ENCODE measurements around the gene MYL6. TPM values are rescaled to one million over a fixed set of nuclear protein-coding genes. Genes with fewer than 3 reads are reported as not detected.
A peak's percentile ranks its signal among the peaks of the same experiment; 100 is the strongest.

MYL6 gene
- total RNA-seq, 1 experiment from 2014 or later: 932 TPM

DNA sequence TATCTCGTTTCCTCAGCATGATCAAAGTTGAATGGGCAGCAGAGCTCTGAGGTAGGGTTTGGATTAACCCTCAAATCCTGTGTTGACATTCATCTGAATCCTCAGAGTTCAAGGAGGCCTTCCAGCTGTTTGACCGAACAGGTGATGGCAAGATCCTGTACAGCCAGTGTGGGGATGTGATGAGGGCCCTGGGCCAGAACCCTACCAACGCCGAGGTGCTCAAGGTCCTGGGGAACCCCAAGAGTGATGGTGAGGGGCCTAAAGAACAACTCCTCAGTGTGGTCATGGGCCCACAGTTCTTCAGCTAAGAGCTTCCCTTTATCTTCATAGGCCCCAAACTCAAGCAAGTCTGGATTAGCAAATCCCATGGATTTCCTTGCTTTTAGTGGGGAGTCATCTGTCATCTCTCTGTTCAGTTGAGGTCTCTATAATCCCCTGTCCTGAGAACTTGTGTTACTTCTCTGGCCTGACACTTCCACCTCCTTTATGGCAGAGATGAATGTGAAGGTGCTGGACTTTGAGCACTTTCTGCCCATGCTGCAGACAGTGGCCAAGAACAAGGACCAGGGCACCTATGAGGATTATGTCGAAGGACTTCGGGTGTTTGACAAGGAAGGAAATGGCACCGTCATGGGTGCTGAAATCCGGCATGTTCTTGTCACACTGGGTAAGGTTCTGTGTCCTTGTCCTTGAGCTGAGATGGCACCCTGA is 1.5 kb downstream of the MYL6 start:
- peaks cover 62% of the 10 kb centered on the region for H3K36me3 Mint-ChIP-seq
- POLR2A ChIA-PET: interaction anchor here (1.0 to 7.2 kb wide), 8 partner anchors 17 to 201 kb away, joined by 3 to 104 read pairs (median 11); partner anchors contain the start of genes ESYT1, PA2G4, RNF41 and SMARCC2

DNA sequence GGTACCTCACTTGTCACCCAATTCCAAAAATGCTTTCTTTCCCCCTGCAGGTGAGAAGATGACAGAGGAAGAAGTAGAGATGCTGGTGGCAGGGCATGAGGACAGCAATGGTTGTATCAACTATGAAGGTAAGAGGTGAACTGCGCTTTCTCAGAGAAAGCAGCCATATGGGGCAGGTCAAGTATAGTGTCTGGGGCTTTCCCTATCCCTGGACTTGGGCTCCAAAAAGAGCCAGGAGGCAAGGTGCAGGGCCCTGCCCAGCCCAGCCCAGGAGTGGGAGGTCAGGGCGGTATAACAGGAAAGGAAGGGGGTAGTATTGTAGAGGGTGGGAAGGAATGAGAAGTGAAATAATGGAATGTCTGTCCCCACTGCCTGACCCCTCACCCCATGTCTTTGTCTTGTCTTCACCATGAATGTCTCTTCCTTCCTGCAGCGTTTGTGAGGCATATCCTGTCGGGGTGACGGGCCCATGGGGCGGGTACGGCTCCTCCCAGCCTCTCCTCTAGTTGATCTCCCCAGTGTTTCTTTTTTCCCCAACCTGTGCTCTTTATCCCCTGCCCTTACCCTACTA is 2.1 kb downstream of the MYL6 start:
- no peak for DNase-seq (ENCODE audit: low spot score)
- Mint-ChIP-seq H3K9me3 (no peaks in the 10 kb centered on the region), H3K27me3 (ENCODE audit: low read depth) (no peaks in the 10 kb centered on the region), H3K36me3 (peaks cover 63% of the 10 kb centered on the region), H3K4me1 (peaks cover 49% of the 10 kb centered on the region), H3K4me3 (peak overlapping the region; percentile 96), H3K27ac (peak overlapping the region; percentile 92)
- ChIA-PET POLR2A (interaction anchor here (1.0 to 7.2 kb wide), 7 partner anchors 9 to 79 kb away, joined by 3 to 104 read pairs (median 25); partner anchors contain the start of genes ESYT1, MYL6B, RNF41 and SMARCC2), CTCF (interaction anchor here (1.2 to 3.4 kb wide), 6 partner anchors 9 to 47 kb away, joined by 3 to 20 read pairs (median 6); partner anchors contain the start of genes MYL6B, SMARCC2 and ZC3H10)
- peak; percentile 0; the same call in 1 of the 2 replicates for ATAC-seq
- TF ChIP-seq, protein P1, sequence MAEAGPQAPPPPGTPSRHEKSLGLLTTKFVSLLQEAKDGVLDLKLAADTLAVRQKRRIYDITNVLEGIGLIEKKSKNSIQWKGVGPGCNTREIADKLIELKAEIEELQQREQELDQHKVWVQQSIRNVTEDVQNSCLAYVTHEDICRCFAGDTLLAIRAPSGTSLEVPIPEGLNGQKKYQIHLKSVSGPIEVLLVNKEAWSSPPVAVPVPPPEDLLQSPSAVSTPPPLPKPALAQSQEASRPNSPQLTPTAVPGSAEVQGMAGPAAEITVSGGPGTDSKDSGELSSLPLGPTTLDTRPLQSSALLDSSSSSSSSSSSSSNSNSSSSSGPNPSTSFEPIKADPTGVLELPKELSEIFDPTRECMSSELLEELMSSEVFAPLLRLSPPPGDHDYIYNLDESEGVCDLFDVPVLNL (CRISPR knock-in tag; IDR thresholded peaks at IDR 0.05; ENCODE audit: borderline replicate concordance, low read depth): no peak
- TF ChIP-seq ZMAT4 (CRISPR knock-in tag; IDR thresholded peaks at IDR 0.05): no peak
- TF ChIP-seq NFE2L1 (CRISPR knock-in tag; IDR thresholded peaks at IDR 0.05): 0 out of 2 replicates have a peak, but pooled peaks have one; percentile 42
- no peak for TF ChIP-seq EMX1 (CRISPR knock-in tag; IDR thresholded peaks at IDR 0.05)
- no peak for TF ChIP-seq ZNF138 (CRISPR knock-in tag; conservative IDR thresholded peaks at IDR 0.05)
- TF ChIP-seq CDX4 (CRISPR knock-in tag; IDR thresholded peaks at IDR 0.05; ENCODE audit: borderline replicate concordance): no peak
- TF ChIP-seq FOXP4 (CRISPR knock-in tag; IDR thresholded peaks at IDR 0.05): no peak
- TF ChIP-seq SMAD3 (CRISPR knock-in tag; IDR thresholded peaks at IDR 0.05; ENCODE audit: borderline replicate concordance): 0 out of 2 replicates have a peak, but pooled peaks have one; percentile 15
- TF ChIP-seq ATF3 (CRISPR knock-in tag; conservative IDR thresholded peaks at IDR 0.05): no peak
- no peak for TF ChIP-seq MYBL2 (CRISPR knock-in tag; IDR thresholded peaks at IDR 0.05)
- TF ChIP-seq ZNF416 (CRISPR knock-in tag; IDR thresholded peaks at IDR 0.05): no peak
- TF ChIP-seq USF1 (CRISPR knock-in tag; IDR thresholded peaks at IDR 0.05): 0 out of 2 replicates have a peak, but pooled peaks have one; percentile 11
- TF ChIP-seq NR3C1 (CRISPR knock-in tag; conservative IDR thresholded peaks at IDR 0.05; ENCODE audit: low read depth): no peak

More for the DNA sequence above, 1.5 kb downstream of the MYL6 start:
- Mint-ChIP-seq H3K9me3 (no peaks in the 10 kb centered on the region), H3K27me3 (ENCODE audit: low read depth) (no peaks in the 10 kb centered on the region), H3K27ac (peak overlapping the region; percentile 93), H3K4me3 (peak overlapping the region; percentile 96), H3K4me1 (peaks cover 49% of the 10 kb centered on the region)
- TF ChIP-seq ERG (CRISPR knock-in tag; IDR thresholded peaks at IDR 0.05) (0 out of 2 replicates have a peak, but pooled peaks have one; percentile 26), NFE2L1 (CRISPR knock-in tag; IDR thresholded peaks at IDR 0.05) (no peak), CREB1 (CRISPR knock-in tag; IDR thresholded peaks at IDR 0.05) (no peak), CTCF (IDR thresholded peaks at IDR 0.05) (no peak), TCF7 (CRISPR knock-in tag; IDR thresholded peaks at IDR 0.05; ENCODE audit: low read depth) (no peak)
- CTCF ChIA-PET: interaction anchor here (0.8 to 2.2 kb wide), 8 partner anchors 28 to 107 kb away, joined by 3 to 11 read pairs (median 4); partner anchors contain the start of genes RNF41, SMARCC2 and ZC3H10
- DNase-seq (ENCODE audit: low spot score) (no peak), ATAC-seq (no peak)
